ENCODE measurements around the gene BACH2. TPM values are rescaled to one million over a fixed set of nuclear protein-coding genes. Genes with fewer than 3 reads are reported as not detected.
"Not testable (repeated sequence)": the region's sequence is repeated elsewhere in the genome, so short reads cannot be mapped to it uniquely, and the experiment has no call there.

The BACH2 gene
- total and polyA plus RNA-seq, 4 donors: 0.78 to 17.4 (median 3.2) TPM

DNA sequence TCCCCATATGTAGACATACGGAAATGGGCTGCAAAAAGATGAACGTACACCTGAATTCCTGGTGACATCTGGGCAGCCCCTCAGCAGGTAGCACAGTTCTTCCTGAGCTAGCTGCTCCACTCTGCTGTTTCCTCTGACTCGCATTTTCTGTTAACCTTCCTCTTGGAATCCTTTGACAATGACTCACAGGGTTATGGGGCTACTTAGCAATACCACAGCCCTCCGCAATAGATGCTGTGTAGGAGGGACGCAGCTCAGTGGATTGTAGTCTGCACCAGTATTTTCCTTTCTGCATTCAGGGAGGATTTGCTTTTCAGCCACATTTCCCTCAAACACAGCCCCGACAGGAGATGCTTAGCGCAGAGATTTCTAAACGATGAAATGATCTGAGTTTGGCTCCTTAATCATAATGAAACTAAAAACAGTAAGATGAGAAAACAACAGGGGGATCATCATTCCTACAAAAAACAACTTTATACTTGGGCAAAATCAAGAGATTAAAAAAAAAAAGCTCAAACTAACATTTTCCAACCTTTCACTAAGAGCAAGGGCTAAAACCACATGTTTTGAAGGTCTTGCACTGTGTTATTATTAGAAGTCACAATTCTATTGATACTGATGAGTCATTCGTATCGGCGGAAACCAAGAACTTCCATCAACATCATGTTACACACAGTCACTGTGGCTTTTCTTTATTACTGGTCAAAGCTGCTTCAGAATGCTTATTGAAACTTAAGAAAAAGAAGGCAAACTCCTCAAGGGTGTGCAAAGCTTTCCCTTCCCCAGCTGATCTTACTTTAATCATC, 12.2 kb downstream of the BACH2 start:
- 24 to 30% methylated on average over 11 of the region's 11 CpGs for WGBS, 2 donors
- DNase-seq (peak in 1 of 3 donors; percentile 40), ATAC-seq (ENCODE audit: insufficient read depth, low FRiP score) (peak; percentile 62)
- Histone ChIP-seq H3K9me3 (ENCODE audit: control insufficient read depth in 4 of 4, insufficient read depth in 3 of 4, low read length in 3 of 4) (no peaks in the 10 kb centered on the region), H3K27ac (ENCODE audit: low read depth in 1 of 2, low read length in 1 of 2) (peak overlapping the region in 1 of 2 donors; percentile 63), H3K9ac (ENCODE audit: insufficient read depth in 1 of 2, low read length in 2 of 2) (peak overlapping the region in 1 of 2 donors; percentile 47), H3K27me3 (ENCODE audit: control insufficient read depth in 3 of 3, insufficient read depth in 3 of 3, low read length in 2 of 3) (no peaks in the 10 kb centered on the region), H3K36me3 (ENCODE audit: control insufficient read depth in 4 of 4, insufficient read depth in 4 of 4, low read length in 4 of 4) (no peaks in the 10 kb centered on the region), H3K4me3 (no peak overlapping the region), H3K4me1 (ENCODE audit: control insufficient read depth in 5 of 5, insufficient read depth in 5 of 5, low read length in 5 of 5) (peaks cover 4 to 36% (median 15%) of the 10 kb centered on the region in 5 donors)
- TF ChIP-seq, protein P1, sequence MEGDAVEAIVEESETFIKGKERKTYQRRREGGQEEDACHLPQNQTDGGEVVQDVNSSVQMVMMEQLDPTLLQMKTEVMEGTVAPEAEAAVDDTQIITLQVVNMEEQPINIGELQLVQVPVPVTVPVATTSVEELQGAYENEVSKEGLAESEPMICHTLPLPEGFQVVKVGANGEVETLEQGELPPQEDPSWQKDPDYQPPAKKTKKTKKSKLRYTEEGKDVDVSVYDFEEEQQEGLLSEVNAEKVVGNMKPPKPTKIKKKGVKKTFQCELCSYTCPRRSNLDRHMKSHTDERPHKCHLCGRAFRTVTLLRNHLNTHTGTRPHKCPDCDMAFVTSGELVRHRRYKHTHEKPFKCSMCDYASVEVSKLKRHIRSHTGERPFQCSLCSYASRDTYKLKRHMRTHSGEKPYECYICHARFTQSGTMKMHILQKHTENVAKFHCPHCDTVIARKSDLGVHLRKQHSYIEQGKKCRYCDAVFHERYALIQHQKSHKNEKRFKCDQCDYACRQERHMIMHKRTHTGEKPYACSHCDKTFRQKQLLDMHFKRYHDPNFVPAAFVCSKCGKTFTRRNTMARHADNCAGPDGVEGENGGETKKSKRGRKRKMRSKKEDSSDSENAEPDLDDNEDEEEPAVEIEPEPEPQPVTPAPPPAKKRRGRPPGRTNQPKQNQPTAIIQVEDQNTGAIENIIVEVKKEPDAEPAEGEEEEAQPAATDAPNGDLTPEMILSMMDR (IDR thresholded peaks at IDR 0.05; ENCODE audit: control extremely low read depth, extremely low read depth): no peak

DNA sequence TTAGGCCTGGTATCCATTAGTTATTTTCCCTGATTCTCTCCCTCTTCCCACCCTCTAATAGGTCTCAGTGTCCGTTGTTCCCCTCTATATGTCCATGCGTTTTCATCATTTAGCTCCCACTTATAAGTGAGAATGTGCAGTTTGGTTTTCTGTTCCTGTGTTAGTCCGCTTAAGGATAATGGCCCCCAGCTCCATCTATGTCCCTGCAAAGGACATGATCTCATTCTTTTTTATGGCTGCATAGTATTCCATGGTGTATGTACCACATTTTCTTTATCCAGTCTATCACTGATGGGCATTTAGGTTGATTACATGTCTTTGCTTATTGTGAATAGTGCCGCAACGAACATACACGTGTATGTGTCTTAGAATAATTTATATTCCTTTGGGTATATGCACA, 14.4 kb downstream of the BACH2 start:
- not testable (repeated sequence) for H3K9ac ChIP-seq (ENCODE audit: insufficient read depth in 1 of 2, low read length in 2 of 2); H3K36me3 ChIP-seq (ENCODE audit: control insufficient read depth in 4 of 4, insufficient read depth in 4 of 4, low read length in 4 of 4); H3K27ac ChIP-seq (ENCODE audit: low read depth in 1 of 2, low read length in 1 of 2); DNase-seq; ATAC-seq (ENCODE audit: insufficient read depth, low FRiP score); H3K9me3 ChIP-seq (ENCODE audit: control insufficient read depth in 4 of 4, insufficient read depth in 3 of 4, low read length in 3 of 4); H3K4me3 ChIP-seq; H3K27me3 ChIP-seq (ENCODE audit: control insufficient read depth in 3 of 3, insufficient read depth in 3 of 3, low read length in 2 of 3)
- 97 to 99% methylated on average over 6 of the region's 6 CpGs for WGBS, 2 donors
- peaks cover 4 to 27% (median 12%) of the 10 kb centered on the region in 5 donors for H3K4me1 ChIP-seq (ENCODE audit: control insufficient read depth in 5 of 5, insufficient read depth in 5 of 5, low read length in 5 of 5)

DNA sequence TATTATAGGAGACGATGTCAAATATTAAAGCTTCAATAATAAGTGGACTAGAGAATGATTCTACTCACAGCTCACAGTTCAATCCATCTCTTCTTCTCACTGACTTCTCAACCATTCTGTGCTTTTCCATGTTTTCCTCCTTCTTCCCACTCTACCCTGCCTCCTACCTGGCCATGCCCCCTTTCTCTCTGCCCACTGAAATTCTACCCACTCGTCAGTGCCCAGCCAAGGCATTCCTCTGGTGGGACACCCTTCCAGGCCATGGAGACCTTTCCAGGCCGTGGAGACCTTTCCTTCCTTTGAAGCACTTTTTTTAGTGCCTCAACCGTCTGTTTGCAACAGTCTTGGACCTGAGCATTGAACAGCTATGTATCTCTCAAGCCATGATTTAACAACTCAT, 18.5 kb downstream of the BACH2 start:
- ATAC-seq (ENCODE audit: insufficient read depth, low FRiP score) (no peak), DNase-seq (no peak)
- 86 to 92% methylated on average over 4 of the region's 4 CpGs for WGBS, 2 donors
- no peaks in the 10 kb centered on the region for H3K27me3 ChIP-seq (ENCODE audit: control insufficient read depth in 3 of 3, insufficient read depth in 3 of 3, low read length in 2 of 3)
- no peaks in the 10 kb centered on the region for H3K36me3 ChIP-seq (ENCODE audit: control insufficient read depth in 4 of 4, insufficient read depth in 4 of 4, low read length in 4 of 4)
- H3K27ac ChIP-seq (ENCODE audit: low read depth in 1 of 2, low read length in 1 of 2): no peak overlapping the region
- no peak overlapping the region for H3K9ac ChIP-seq (ENCODE audit: insufficient read depth in 1 of 2, low read length in 2 of 2)
- H3K4me3 ChIP-seq: no peak overlapping the region
- H3K9me3 ChIP-seq (ENCODE audit: control insufficient read depth in 4 of 4, insufficient read depth in 3 of 4, low read length in 3 of 4): no peaks in the 10 kb centered on the region
- TF ChIP-seq, protein P1 (IDR thresholded peaks at IDR 0.05; ENCODE audit: control extremely low read depth, extremely low read depth): no peak
- peaks cover 0 to 5% (median 0%) of the 10 kb centered on the region in 5 donors for H3K4me1 ChIP-seq (ENCODE audit: control insufficient read depth in 5 of 5, insufficient read depth in 5 of 5, low read length in 5 of 5)

DNA sequence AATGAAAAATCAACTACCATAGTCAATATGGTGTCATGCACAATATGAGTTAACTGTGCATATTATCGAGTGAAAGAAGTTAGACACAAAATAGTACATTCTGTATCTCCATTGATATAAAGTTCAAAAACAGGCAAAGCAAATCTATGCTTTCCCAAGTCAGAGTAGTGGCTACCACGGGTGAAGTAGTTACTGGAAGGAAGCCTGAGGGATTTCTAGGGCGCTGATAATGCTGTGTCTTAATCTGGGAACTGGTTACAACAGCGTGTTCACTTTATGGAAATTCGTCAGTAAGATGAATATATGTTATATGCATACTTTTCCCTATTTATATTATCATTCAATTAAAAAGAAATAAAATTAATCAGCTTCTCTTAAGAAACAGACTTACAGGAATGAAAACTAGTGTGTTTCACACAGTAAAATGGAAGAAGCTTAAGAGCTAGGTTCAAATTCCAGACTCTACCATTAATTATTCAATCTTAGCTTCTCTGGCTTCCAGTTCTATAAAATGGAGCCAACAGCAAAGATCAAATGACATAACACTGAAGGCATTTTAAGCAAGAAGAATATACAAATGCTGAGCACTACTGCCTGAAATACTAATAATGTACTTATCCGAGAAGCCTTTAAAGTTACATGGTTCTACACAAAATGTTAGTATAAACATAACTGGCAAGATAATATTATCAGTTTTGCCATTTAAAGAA, 19.2 kb downstream of the BACH2 start:
- TF ChIP-seq, protein P1 (IDR thresholded peaks at IDR 0.05; ENCODE audit: control extremely low read depth, extremely low read depth): no peak
- DNase-seq (no peak), ATAC-seq (ENCODE audit: insufficient read depth, low FRiP score) (no peak)
- no peak overlapping the region for H3K9ac ChIP-seq (ENCODE audit: insufficient read depth in 1 of 2, low read length in 2 of 2)
- no peak overlapping the region for H3K4me3 ChIP-seq
- no peak overlapping the region for H3K27ac ChIP-seq (ENCODE audit: low read depth in 1 of 2, low read length in 1 of 2)
- WGBS, 2 donors: 75 to 85% methylated on average over 6 of the region's 6 CpGs
- no peaks in the 10 kb centered on the region for H3K27me3 ChIP-seq (ENCODE audit: control insufficient read depth in 3 of 3, insufficient read depth in 3 of 3, low read length in 2 of 3)
- peaks cover 0 to 5% (median 0%) of the 10 kb centered on the region in 5 donors for H3K4me1 ChIP-seq (ENCODE audit: control insufficient read depth in 5 of 5, insufficient read depth in 5 of 5, low read length in 5 of 5)
- H3K9me3 ChIP-seq (ENCODE audit: control insufficient read depth in 4 of 4, insufficient read depth in 3 of 4, low read length in 3 of 4): peaks cover 0 to 2% (median 0%) of the 10 kb centered on the region in 4 donors
- H3K36me3 ChIP-seq (ENCODE audit: control insufficient read depth in 4 of 4, insufficient read depth in 4 of 4, low read length in 4 of 4): no peaks in the 10 kb centered on the region
